ENCODE measurements around the gene CDH13.

CDH13 gene

GRCh38 chr16:82658796-82659195, 32.0 kb downstream of the CDH13 start:
- no peak for TF ChIP-seq TAF1 (IDR thresholded peaks at IDR 0.05; ENCODE audit: borderline replicate concordance, insufficient read depth, low read length)
- TF ChIP-seq REST (IDR thresholded peaks at IDR 0.05; ENCODE audit: insufficient read depth in 1 of 2, low read depth in 2 of 2, low read length in 2 of 2) = no peak
- TF ChIP-seq POLR2AphosphoS5 (IDR thresholded peaks at IDR 0.05; ENCODE audit: low read depth, low read length) = no peak
- TF ChIP-seq SIN3A (IDR thresholded peaks at IDR 0.05; ENCODE audit: borderline replicate concordance, insufficient read depth, low read length) = no peak
- no peak for TF ChIP-seq FOXP2 (optimal IDR thresholded peaks at IDR 0.05; ENCODE audit: borderline replicate concordance, extremely low read depth, extremely low read length, insufficient read depth)

GRCh38 chr16:82660075-82660645, 33.4 kb downstream of the CDH13 start:
- TF ChIP-seq TAF1 (IDR thresholded peaks at IDR 0.05; ENCODE audit: borderline replicate concordance, insufficient read depth, low read length) = no peak

- TF ChIP-seq POLR2AphosphoS5 (IDR thresholded peaks at IDR 0.05; ENCODE audit: low read depth, low read length) (no peak), FOXP2 (optimal IDR thresholded peaks at IDR 0.05; ENCODE audit: borderline replicate concordance, extremely low read depth, extremely low read length, insufficient read depth) (no peak), TAF1 (IDR thresholded peaks at IDR 0.05; ENCODE audit: borderline replicate concordance, insufficient read depth, low read length) (no peak), SIN3A (IDR thresholded peaks at IDR 0.05; ENCODE audit: borderline replicate concordance, insufficient read depth, low read length) (no peak), REST (IDR thresholded peaks at IDR 0.05; ENCODE audit: insufficient read depth in 1 of 2, low read depth in 2 of 2, low read length in 2 of 2) (no peak)
These were observed 34.2 kb downstream of the CDH13 start for GRCh38 chr16:82660966-82661365.

- TF ChIP-seq FOXP2 (optimal IDR thresholded peaks at IDR 0.05; ENCODE audit: borderline replicate concordance, extremely low read depth, extremely low read length, insufficient read depth) = no peak
- no peak for TF ChIP-seq TAF1 (IDR thresholded peaks at IDR 0.05; ENCODE audit: borderline replicate concordance, insufficient read depth, low read length)
- TF ChIP-seq SIN3A (IDR thresholded peaks at IDR 0.05; ENCODE audit: borderline replicate concordance, insufficient read depth, low read length) = no peak
- no peak for TF ChIP-seq REST (IDR thresholded peaks at IDR 0.05; ENCODE audit: insufficient read depth in 1 of 2, low read depth in 2 of 2, low read length in 2 of 2)
- no peak for TF ChIP-seq POLR2AphosphoS5 (IDR thresholded peaks at IDR 0.05; ENCODE audit: low read depth, low read length)
These were observed 37.4 kb downstream of the CDH13 start for GRCh38 chr16:82664181-82664580.

- TF ChIP-seq REST (IDR thresholded peaks at IDR 0.05; ENCODE audit: insufficient read depth in 1 of 2, low read depth in 2 of 2, low read length in 2 of 2) = no peak
- TF ChIP-seq SIN3A (IDR thresholded peaks at IDR 0.05; ENCODE audit: borderline replicate concordance, insufficient read depth, low read length) = no peak
- TF ChIP-seq TAF1 (IDR thresholded peaks at IDR 0.05; ENCODE audit: borderline replicate concordance, insufficient read depth, low read length) = no peak
- TF ChIP-seq POLR2AphosphoS5 (IDR thresholded peaks at IDR 0.05; ENCODE audit: low read depth, low read length) = no peak
- no peak for TF ChIP-seq FOXP2 (optimal IDR thresholded peaks at IDR 0.05; ENCODE audit: borderline replicate concordance, extremely low read depth, extremely low read length, insufficient read depth)
These were observed 38.3 kb downstream of the CDH13 start for GRCh38 chr16:82665025-82665424.
